NCI-H1092 (cell line): Measurements from ENCODE around the gene ZSCAN31.
"Not testable (repeated sequence)": the region's sequence is repeated elsewhere in the genome, so short reads cannot be mapped to it uniquely, and the experiment has no call there.

ENCODE experiments used
- DNase-seq: peaks from one replicate; lab custom pipeline; 2025; lab: John Stamatoyannopoulos, UW

ZSCAN31 gene

DNA sequence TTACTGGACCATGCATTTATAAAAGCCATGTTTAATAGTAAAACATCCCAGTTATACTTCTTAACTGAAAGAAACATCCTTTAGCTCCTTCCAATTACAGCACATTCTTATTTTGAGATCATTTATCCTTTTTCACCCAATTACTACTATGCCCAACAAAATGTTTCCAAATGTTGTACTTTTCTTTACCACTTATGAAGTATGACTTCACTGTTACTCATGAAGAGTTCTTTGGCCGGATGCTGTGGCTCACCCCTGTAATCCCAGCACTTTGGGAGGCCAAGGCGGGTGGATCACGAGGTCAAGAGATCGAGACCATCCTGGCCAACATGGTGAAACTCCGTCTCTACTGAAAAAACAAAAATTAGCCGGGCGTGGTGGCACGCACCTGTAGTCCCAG is 18.1 kb downstream of the ZSCAN31 start:
- DNase-seq, result not testable (repeated sequence)

DNA sequence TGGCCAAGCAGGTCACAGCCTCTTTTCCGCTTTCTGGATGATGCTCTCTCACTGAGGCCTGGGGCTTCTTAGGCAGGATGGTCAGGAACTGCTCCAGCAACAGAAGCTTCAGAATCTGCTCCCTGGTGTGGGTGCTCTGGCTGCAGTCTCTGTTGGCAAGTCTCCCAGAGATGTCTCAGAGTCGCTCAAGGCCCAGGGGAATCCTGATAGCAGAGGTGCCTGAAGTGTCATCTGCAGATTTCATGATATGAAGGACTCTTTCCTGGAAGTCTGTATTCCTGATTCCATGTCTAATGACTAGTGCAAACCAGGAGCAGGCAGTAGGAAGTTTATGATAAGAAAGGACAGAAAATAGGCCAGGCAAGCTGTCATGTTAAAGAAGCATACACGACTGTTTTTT is 20.3 kb downstream of the ZSCAN31 start:
- DNase-seq, result no peak

DNA sequence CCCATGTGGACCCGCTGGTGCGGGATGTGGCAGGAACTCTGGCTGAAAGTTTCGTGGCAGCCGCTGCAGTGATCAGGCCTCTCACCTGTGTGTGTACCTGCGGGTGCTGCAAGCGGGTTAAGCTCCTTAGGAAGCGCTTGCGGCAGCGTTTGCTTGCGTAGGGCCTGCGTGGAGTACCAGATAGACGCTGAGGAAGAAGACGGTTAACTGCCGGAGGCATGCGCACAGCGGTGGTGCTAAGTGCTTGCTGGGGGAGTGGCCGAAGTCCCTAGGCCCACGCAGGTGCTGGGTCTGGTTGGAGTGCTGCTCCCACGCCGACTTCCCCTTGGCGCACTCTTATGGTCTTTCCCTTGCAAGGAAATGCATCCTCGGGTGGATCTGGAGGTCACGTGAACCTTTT is 23.0 kb downstream of the ZSCAN31 start:
- no peak for DNase-seq

DNA sequence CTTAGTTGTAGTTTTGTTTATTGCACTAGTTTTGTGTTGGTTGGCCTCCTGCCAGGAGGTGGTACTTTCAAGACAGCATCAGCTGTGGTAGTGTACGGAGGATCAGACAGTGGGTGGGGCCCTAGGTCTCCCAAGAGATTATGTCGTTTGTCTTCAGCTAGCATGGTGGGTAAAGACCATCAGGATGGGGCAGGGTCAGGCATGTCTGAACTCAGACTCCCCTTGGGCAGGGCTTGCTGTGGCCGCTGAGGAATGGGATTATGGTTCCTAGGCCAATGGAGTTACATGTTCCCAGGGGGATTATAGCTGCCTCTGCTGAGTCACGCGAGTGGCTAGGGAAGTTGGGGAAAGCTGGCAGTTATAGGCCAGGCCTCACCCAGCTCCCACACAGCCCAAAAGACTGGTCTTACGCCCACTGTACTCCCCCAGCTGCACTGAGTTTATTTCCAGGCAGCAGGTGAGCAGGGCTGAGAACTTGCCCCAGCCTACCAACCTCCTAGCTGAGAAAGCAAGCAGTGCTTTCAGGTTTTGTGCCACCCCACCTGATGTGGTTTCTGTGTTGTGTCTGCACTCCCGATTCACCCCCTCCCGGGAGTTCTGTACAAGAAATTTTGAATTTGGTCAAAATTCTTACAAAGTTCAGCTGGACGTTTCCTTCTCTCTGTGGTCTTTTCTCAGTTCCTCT is 24.7 kb downstream of the ZSCAN31 start:
- DNase-seq, result no peak

DNA sequence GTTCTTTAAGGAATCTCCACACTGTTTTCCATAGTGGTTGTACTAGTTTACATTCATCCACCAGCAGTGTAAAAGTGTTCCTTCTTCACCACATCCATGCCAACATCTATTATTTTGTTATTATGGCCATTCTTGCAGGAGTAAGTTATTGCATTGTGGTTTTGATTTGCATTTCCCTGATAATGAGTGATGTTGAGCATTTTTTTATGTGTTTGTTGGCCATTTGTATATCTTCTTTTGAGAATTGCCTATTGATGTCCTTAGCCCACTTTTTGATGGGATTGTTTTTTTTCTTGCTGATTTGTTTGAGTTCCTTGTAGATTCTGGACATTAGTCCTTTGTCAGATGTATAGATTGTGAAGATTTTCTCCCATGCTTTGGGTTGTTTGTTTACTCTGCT is 29.6 kb downstream of the ZSCAN31 start:
- DNase-seq, result not testable (repeated sequence)

DNA sequence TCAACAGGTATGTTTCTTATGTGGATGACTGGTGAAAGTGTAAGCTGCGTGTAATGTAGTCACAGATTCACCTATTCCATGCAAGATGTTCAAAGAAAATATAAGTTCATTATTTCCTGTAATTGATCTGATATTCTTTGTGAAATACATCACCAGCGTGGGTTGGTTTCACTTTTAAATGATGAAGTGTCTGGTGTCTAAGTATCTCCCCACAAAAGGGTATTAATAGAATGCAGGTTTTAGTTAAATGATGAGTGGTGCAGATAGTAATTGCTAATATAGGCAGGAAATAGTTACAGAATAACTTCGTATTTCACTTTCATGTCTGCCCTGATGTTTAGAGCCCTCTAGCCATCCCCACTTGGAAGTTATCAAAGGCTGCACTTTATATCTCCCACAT is 32.4 kb downstream of the ZSCAN31 start:
- DNase-seq, result no peak

DNA sequence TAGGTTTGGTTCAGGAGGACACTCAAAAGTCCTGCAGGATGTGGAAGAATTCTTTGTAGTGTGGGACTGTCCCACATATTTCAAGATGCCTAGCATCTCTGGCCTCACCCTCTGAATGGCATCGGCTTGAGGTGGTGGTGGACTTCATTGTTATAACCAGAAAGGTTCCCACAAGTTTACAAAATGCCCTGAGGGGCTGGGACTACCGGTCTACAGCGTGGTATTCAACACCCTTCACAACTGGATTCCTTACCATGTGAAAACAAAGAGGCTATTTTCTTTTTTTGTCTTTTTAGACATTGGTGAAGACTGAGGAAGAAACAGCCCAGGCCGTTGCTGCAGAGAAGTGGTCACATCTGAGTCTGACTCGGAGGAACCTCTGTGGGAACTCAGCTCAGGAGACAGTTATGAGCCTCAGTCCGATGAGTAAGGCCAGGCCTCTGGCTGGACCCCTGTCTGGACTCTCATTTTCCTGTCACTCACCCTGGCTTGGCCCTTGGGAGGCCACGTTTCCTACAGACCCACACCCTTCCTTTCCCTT is 39.4 kb downstream of the ZSCAN31 start:
- no peak for DNase-seq

DNA sequence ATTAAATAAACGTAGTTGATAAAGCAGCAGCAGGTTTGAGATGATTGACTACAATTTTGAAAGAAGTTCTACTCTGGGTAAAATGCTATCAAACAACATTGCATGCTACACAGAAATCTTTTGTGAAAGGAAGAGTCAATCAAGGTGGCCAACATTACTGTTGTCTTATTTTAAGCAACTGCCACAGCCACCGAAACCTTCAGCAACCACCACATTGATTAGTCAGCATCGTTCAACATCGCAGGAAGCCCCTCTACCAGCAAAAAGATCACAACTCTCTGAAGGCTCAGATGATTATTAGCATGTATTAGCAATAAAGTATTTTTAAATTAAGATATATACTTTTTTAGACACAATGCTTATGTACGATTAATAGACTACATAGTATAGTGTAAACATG is 40.6 kb downstream of the ZSCAN31 start:
- no peak for DNase-seq

DNA sequence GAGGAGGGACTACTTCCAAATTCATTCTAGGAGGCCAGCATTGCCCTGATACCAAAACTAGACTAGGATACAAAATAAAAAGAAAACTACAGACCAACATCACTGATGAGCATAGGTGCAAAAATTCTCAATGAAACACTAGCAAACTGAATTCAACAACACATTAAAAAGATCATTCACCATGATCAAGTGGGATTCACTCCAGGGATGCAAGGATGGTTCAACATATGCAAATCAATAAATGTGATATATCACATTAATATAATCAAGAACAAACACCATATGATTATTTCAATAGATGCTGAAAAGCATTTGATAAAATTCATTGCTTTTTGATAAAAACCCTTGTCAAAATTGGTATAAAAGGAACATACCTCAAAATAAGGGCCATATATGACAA is 44.4 kb downstream of the ZSCAN31 start:
- no peak for DNase-seq

DNA sequence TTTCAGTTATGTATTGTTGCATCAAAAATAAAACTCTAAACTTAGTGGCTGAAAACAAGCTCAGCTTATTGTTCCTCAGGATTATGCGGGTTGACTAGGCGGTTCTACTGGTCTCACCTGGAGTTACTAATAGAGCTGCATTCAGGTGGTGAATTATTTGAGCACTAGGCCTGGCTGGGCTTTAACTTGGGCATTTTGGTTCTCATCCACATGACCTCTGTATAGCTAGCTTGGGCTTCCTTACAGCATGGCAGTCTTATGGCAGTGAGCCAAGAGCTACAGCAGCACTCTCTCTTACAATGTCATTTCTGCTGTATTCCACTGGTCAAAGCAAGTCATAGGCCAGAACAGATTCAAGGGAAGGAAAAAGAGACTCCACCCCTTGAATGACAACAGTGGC is 53.0 kb downstream of the ZSCAN31 start:
- no peak for DNase-seq

DNA sequence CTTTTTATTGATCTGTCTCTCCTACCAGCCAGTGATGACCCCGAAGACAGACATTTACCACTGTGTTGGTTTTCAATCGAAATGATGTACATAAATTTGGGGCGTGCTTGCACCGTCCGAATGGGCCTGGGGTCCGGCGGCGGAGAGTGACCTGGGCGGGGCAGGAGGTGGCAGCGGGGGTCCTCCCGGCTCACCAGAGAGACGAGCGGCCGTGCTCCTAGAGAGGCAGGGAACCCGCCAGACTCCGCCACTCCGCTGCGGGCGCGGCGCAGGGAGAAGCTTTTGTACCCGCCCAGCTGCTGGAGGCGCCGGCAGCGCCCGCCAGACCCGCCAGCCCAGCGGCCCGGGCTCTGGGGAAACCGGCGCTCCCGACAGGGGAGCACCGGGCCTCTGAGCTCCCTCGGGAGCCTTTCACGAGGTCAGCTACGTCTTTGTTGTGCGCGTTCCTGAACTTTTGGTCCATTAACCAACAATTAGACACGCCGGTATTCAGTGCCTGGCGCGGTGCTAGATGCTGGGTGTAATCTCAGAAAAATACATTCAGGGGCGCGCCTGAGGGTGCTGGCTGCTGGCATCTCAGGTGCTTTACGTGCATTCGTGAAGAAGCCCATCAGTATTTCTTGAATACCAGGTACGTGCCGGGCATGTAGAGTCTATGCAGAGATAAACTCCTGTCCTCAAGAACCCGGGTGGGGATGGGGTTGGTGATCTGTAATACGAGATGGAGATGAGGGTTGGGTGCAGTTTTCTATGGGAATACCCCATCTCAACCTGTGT is 54.5 kb downstream of the ZSCAN31 start, which contains the start of gene PGBD1:
Gene PGBD1, plus strand, starts transcription at position 285 of the 777 bp plus-strand sequence. CDS start 2,242 bp downstream, outside the sequence.
- peak; percentile 67 for DNase-seq

DNA sequence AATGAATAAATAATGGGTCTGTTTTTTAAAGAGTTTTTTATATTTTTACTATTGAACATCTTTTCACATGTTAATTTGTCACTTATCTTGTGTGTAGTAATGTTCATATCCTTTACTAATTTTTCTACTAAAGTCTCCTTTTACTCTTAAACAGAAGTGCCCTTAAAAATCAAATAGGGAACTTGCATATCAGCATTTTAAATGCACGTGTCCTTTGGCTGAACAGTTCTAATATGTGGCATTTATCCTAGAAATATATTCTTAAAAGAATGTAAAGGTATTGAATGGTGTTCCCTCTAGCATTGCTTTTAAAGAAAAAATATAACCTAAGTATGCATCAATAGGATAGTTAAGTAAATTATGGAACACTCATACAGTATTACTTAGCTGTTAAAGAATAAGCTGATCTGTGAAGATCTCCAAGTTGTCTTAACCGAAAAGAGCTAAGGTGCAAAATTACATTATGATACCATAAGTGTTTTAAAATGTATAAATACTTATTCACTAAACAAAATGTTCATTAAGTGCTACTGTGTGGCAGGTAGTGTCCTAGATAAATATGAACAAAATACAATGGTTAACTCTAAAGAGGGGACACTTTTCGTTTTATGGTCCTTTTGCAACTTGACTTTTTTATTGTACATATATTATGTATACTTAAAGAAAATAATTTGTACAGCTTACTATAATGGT is 55.2 kb downstream of the ZSCAN31 start:
- no peak for DNase-seq

DNA sequence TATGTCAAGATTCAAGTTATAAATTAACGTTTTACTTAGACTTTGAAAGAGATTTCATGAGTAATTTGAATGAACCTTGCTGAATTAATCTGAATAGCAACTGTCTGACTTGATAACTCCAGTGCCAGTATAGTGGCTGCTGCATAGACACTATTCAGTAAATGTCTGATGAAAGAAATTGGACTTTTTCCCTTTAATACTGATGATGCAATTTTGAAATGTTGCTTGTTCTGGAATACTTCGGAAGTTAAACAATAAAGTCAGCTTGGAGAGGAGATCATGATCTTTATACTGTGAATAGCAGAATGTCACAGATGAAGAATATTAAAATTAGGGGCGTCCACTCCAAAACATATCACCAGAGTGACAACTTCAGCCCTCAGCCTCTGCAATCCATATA is 58.2 kb downstream of the ZSCAN31 start:
- DNase-seq, result no peak

DNA sequence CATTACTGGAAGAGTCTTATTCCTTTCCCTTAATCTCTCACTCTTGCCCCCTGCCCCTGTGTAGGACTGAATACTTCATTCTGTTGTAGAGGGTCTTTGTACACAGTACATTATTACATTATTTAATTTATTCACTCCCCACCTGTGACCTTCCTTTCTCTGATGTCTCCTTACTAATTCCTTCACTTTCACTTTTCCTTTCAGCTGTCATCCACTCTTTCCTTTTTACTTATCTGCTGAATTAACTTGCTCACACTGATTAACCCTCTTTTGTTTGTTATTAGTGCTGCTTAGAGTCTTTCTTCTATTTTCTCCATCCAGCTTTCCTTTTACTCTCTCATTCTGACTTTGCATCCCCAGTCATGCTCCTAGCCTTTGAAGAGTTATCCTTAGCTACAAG is 61.1 kb downstream of the ZSCAN31 start:
- DNase-seq, result no peak
